GM12878 (cell line): ENCODE results near the gene KCNJ18.
"Not testable (repeated sequence)": the region's sequence is repeated elsewhere in the genome, so short reads cannot be mapped to it uniquely, and the experiment has no call there.

Experiments used
- ETV6 ChIP-seq, 2 experiments: fragments of 450-650 bp in 1 of 2; IDR thresholded peaks in 1 of 2; conservative IDR thresholded peaks in 1 of 2; 2 replicates each; pipeline ENCODE4 v1.6.1; 2014; ENCODE audit warnings: antibody characterized with exemption in 1 of 2, borderline replicate concordance in 1 of 2, low read depth in 1 of 2, mild to moderate bottlenecking in 1 of 2, moderate library complexity in 1 of 2
- EZH2 ChIP-seq: IDR thresholded peaks from 2 replicates; pipeline ENCODE4 v1.6.1; 2012; ENCODE audit warnings: low read depth, mild to moderate bottlenecking, control low read depth, inconsistent platforms, low read length, borderline replicate concordance; ENCODE audit not compliant: control insufficient read depth
- MEF2A ChIP-seq: IDR thresholded peaks from 2 replicates; pipeline ENCODE4 v1.6.1; 2011; ENCODE audit warnings: low read depth, mild to moderate bottlenecking, low read length, moderate library complexity; ENCODE audit not compliant: insufficient read depth
- MXI1 ChIP-seq: fragments of 150-350 bp; IDR thresholded peaks from 2 replicates; pipeline ENCODE4 v1.6.1; 2011; ENCODE audit warnings: low read depth, mild to moderate bottlenecking, inconsistent platforms, low read length, improper control_type of control experiment
- MYC ChIP-seq: IDR thresholded peaks from 2 replicates; pipeline ENCODE4 v1.6.1; 2011; ENCODE audit warnings: mild to moderate bottlenecking, low read length, moderate library complexity, inconsistent platforms; ENCODE audit not compliant: insufficient read depth, insufficient replicate concordance, insufficient read length, severe bottlenecking
- POLR2AphosphoS5 ChIP-seq: IDR thresholded peaks from 2 replicates; pipeline ENCODE4 v1.6.1; 2011; ENCODE audit warnings: mild to moderate bottlenecking, low read length, inconsistent platforms
- TCF3 ChIP-seq: IDR thresholded peaks from 2 replicates; pipeline ENCODE4 v1.6.1; 2012; ENCODE audit warnings: low read depth, mild to moderate bottlenecking, low read length, borderline replicate concordance; ENCODE audit not compliant: insufficient read depth
- TF ChIP-seq, protein P1 (sequence below), 3 experiments: IDR thresholded peaks in 2 of 3; conservative IDR thresholded peaks in 1 of 3; 2 replicates each; pipeline ENCODE4 v1.5.1; 2011; ENCODE audit warnings: low read depth in 3 of 3, low read length in 3 of 3, mild to moderate bottlenecking in 3 of 3, control low read depth in 2 of 3, moderate library complexity in 2 of 3, inconsistent platforms in 1 of 3, mixed read lengths in 1 of 3; ENCODE audit not compliant: control insufficient read depth in 2 of 3, insufficient read depth in 1 of 3; ENCODE audit errors: extremely low read depth in 1 of 3

DNA sequence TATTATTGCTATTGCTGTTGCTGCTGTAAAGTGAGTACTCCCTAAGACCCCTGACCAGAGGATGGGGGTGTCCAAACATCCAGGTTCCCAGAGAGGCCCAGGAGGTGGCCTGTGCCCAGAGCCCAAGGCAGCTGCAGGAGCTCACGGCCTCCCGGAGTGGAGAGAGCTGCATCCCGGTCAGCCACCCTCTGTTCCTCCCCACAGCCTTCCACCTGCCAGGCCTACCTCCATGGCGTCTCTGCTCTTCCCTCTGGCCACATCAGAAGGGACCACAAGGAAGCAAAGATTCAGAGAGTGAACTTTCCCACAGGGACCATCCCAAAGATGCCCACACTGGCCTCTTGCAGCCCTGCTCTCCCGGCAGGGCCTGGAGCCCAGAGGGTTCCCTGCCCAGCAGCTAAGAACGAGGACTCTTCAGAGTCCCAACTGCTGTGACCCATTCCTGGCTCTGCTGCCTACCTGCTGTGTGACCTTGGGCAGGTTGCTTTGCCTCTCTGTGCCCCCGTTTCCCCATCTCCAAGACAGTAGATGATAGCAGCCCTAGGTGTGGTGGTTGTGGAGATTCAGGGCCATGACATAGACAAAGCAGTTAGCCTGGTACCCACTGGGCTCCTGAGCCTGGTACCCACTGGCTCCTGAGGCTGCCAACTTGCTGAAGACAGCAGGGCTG, 53.2 kb downstream of the KCNJ18 start:
- TF ChIP-seq ETV6 (conservative IDR thresholded peaks at IDR 0.05 in 1 of 2, IDR thresholded peaks at IDR 0.05 in 1 of 2; ENCODE audit: borderline replicate concordance in 1 of 2, low read depth in 1 of 2); MXI1; EZH2; MYC; MEF2A; POLR2AphosphoS5; TCF3: not testable (repeated sequence)
- TF ChIP-seq, protein P1, sequence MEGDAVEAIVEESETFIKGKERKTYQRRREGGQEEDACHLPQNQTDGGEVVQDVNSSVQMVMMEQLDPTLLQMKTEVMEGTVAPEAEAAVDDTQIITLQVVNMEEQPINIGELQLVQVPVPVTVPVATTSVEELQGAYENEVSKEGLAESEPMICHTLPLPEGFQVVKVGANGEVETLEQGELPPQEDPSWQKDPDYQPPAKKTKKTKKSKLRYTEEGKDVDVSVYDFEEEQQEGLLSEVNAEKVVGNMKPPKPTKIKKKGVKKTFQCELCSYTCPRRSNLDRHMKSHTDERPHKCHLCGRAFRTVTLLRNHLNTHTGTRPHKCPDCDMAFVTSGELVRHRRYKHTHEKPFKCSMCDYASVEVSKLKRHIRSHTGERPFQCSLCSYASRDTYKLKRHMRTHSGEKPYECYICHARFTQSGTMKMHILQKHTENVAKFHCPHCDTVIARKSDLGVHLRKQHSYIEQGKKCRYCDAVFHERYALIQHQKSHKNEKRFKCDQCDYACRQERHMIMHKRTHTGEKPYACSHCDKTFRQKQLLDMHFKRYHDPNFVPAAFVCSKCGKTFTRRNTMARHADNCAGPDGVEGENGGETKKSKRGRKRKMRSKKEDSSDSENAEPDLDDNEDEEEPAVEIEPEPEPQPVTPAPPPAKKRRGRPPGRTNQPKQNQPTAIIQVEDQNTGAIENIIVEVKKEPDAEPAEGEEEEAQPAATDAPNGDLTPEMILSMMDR (IDR thresholded peaks at IDR 0.05 in 2 of 3, conservative IDR thresholded peaks at IDR 0.05 in 1 of 3; ENCODE audit: control insufficient read depth in 2 of 3, extremely low read depth in 1 of 3, insufficient read depth in 1 of 3, low read depth in 3 of 3, low read length in 3 of 3): not testable (repeated sequence)
